Measurements from ENCODE around the gene ZNF670. TPM values are rescaled to one million over a fixed set of nuclear protein-coding genes. Genes with fewer than 3 reads are reported as not detected.

ZNF670 gene
- total and polyA plus RNA-seq, 9 of the 15 experiments (the other 6 are each of a cell fraction or from before 2014, with no cell fraction given): 7.1 to 23.4 (median 11.8) TPM

GRCh38 chr1:247078258-247079140 is at the start of gene ZNF670 (continued):
- TF ChIP-seq ZNF407 (IDR thresholded peaks at IDR 0.05; ENCODE audit: low read depth) (no peak), MAFG (tag; conservative IDR thresholded peaks at IDR 0.05) (no peak), DLX4 (CRISPR knock-in tag; IDR thresholded peaks at IDR 0.05) (no peak), CBFA2T2 (conservative IDR thresholded peaks at IDR 0.05) (no peak), FOXJ2 (tag; IDR thresholded peaks at IDR 0.05) (no peak), ARID3A (IDR thresholded peaks at IDR 0.05; ENCODE audit: borderline replicate concordance, low read depth, low read length) (peak; percentile 24; the same call in 1 of the 2 replicates), ZNF589 (CRISPR knock-in tag; IDR thresholded peaks at IDR 0.05; ENCODE audit: low read depth) (no peak), ZNF41 (CRISPR knock-in tag; conservative IDR thresholded peaks at IDR 0.05) (no peak), KHSRP (IDR thresholded peaks at IDR 0.05) (no peak), E2F4 (CRISPR knock-in tag; IDR thresholded peaks at IDR 0.05; ENCODE audit: low read depth) (no peak), MCM5 (IDR thresholded peaks at IDR 0.05; ENCODE audit: low read depth) (no peak), TAF9B (IDR thresholded peaks at IDR 0.05; ENCODE audit: partially characterized antibody) (peak; percentile 70), HES1 (IDR thresholded peaks at IDR 0.05; ENCODE audit: low read depth) (no peak), CBFA2T3 (IDR thresholded peaks at IDR 0.05) (no peak)

Data from K562 (cell line).